Suprapubic skin (tissue), 4 donors: ENCODE data around the gene TMPO. TPM values are rescaled to one million over a fixed set of nuclear protein-coding genes. Genes with fewer than 3 reads are reported as not detected.

Source experiments
- DNase-seq, 2 donors: peaks; one replicate each; pipeline ENCODE4 v3.0.0-alpha.2; 2019; ENCODE audit warnings: low spot score in 2 of 2
- H3K27ac ChIP-seq: fragments of 200-600 bp; sonication (generic); one replicate; pipeline ENCODE4 v1.5.1; 2019
- H3K27me3 ChIP-seq: fragments of 200-600 bp; sonication (generic); one replicate; pipeline ENCODE4 v1.5.1; 2019
- H3K36me3 ChIP-seq: fragments of 200-600 bp; sonication (generic); one replicate; pipeline ENCODE4 v1.5.1; 2019
- H3K4me1 ChIP-seq: fragments of 200-600 bp; sonication (generic); one replicate; pipeline ENCODE4 v1.5.1; 2019
- H3K4me3 ChIP-seq: fragments of 200-600 bp; sonication (generic); one replicate; pipeline ENCODE4 v1.5.1; 2019; ENCODE audit warnings: mild to moderate bottlenecking
- H3K9me3 ChIP-seq: fragments of 200-600 bp; sonication (generic); one replicate; pipeline ENCODE4 v1.5.1; 2019
- CTCF ChIP-seq, 2 donors: fragments of 200-600 bp in 1 of 2; fragments of 450-650 bp in 1 of 2; sonication (generic) in 1 of 2; IDR thresholded peaks; one replicate each; pipeline ENCODE4 v1.5.1; 2016 to 2019; ENCODE audit warnings: antibody characterized with exemption in 2 of 2, mild to moderate bottlenecking in 1 of 2, moderate library complexity in 1 of 2
- EP300 ChIP-seq: sonication (generic); formaldehyde crosslinking; IDR thresholded peaks from one replicate; pipeline ENCODE4 v1.6.1; 2017; ENCODE audit warnings: antibody characterized with exemption
- POLR2A ChIP-seq, 2 donors: fragments of 450-650 bp; IDR thresholded peaks; one replicate each; pipeline ENCODE4 v1.6.1; 2017; ENCODE audit warnings: antibody characterized with exemption in 2 of 2, mild to moderate bottlenecking in 2 of 2, moderate library complexity in 2 of 2
- POLR2AphosphoS5 ChIP-seq, 3 donors: sonication (generic); formaldehyde crosslinking; IDR thresholded peaks; one replicate each; pipeline ENCODE4 v1.6.1; 2017; ENCODE audit warnings: antibody characterized with exemption in 3 of 3
- WGBS: methylation state at CpG from one replicate; pipeline ENCODE4 v1.1.5; 2018; 5-methylcytosine and 5-hydroxymethylcytosine counted together
- total RNA-seq, 4 donors: library from RNA; depleted of rRNA; stranded (reverse); fragments of >200 nt; gene quantifications; one replicate each; pipeline ENCODE4 v1.1.0, GENCODE V29; 2016

TMPO gene
- total RNA-seq, 4 donors from 2014 or later, result 45.7 to 66.5 (median 51.0) TPM

- H3K36me3 ChIP-seq, result no peaks in the 10 kb centered on the region
- no peak for TF ChIP-seq CTCF (IDR thresholded peaks at IDR 0.05)
- TF ChIP-seq POLR2A (IDR thresholded peaks at IDR 0.05), result no peak
- TF ChIP-seq POLR2AphosphoS5 (IDR thresholded peaks at IDR 0.05), result no peak
- TF ChIP-seq EP300, result no peak
- H3K27me3 ChIP-seq, result no peaks in the 10 kb centered on the region
- H3K27ac ChIP-seq, result no peak overlapping the region
- 89% methylated on average over 3 of the region's 3 CpGs for WGBS
- DNase-seq, result no peak
- no peak overlapping the region for H3K4me3 ChIP-seq
- no peaks in the 10 kb centered on the region for H3K9me3 ChIP-seq
- H3K4me1 ChIP-seq, result no peaks in the 10 kb centered on the region
Measured at GRCh38 chr12:98579835-98580234, 64.4 kb downstream of the TMPO start.

- no peak for DNase-seq
- Histone ChIP-seq H3K4me3 (no peak overlapping the region), H3K27me3 (no peaks in the 10 kb centered on the region), H3K4me1 (no peaks in the 10 kb centered on the region), H3K27ac (no peak overlapping the region), H3K9me3 (no peaks in the 10 kb centered on the region), H3K36me3 (no peaks in the 10 kb centered on the region)
- WGBS, result 90% methylated on average over 5 of the region's 5 CpGs
- TF ChIP-seq POLR2A (IDR thresholded peaks at IDR 0.05) (no peak), EP300 (no peak), POLR2AphosphoS5 (IDR thresholded peaks at IDR 0.05) (no peak), CTCF (IDR thresholded peaks at IDR 0.05) (no peak)
Measured at GRCh38 chr12:98580695-98581094, 65.3 kb downstream of the TMPO start.

DNA sequence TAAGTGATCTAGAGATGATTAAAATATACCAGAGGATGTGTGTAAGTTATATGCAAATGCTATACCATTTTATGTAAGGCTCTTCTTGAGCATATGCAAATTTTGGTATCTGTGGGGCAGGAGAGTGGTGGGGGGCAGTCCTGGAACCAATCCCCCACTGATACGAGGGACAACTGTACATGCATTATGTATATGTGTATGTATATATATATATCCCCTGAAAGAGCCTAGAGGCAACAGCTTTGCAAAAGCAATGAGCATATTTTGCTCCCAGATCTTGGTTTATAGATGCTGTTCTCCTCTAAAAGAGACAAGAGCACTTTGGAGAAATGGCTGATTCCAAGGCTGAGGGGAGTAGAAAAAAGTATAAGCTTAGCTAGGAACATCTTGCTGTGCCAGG is 65.7 kb downstream of the TMPO start:
- Histone ChIP-seq H3K4me1 (no peaks in the 10 kb centered on the region), H3K9me3 (no peaks in the 10 kb centered on the region), H3K36me3 (no peaks in the 10 kb centered on the region), H3K27me3 (no peaks in the 10 kb centered on the region), H3K4me3 (no peak overlapping the region), H3K27ac (no peak overlapping the region)
- no peak for TF ChIP-seq EP300
- TF ChIP-seq POLR2AphosphoS5 (IDR thresholded peaks at IDR 0.05), result no peak
- no peak for TF ChIP-seq CTCF (IDR thresholded peaks at IDR 0.05)
- TF ChIP-seq POLR2A (IDR thresholded peaks at IDR 0.05), result no peak
- 74% methylated on average over 1 of the region's 1 CpG for WGBS
- no peak for DNase-seq

- 90% methylated on average over 6 of the region's 6 CpGs for WGBS
- Histone ChIP-seq H3K4me1 (no peaks in the 10 kb centered on the region), H3K27ac (no peak overlapping the region), H3K27me3 (no peaks in the 10 kb centered on the region), H3K36me3 (no peaks in the 10 kb centered on the region), H3K9me3 (no peaks in the 10 kb centered on the region), H3K4me3 (no peak overlapping the region)
- DNase-seq, result no peak
- TF ChIP-seq POLR2AphosphoS5 (IDR thresholded peaks at IDR 0.05), result no peak
- TF ChIP-seq CTCF (IDR thresholded peaks at IDR 0.05), result no peak
- TF ChIP-seq EP300, result no peak
- no peak for TF ChIP-seq POLR2A (IDR thresholded peaks at IDR 0.05)
Measured at GRCh38 chr12:98582093-98582492, 66.7 kb downstream of the TMPO start.

DNA sequence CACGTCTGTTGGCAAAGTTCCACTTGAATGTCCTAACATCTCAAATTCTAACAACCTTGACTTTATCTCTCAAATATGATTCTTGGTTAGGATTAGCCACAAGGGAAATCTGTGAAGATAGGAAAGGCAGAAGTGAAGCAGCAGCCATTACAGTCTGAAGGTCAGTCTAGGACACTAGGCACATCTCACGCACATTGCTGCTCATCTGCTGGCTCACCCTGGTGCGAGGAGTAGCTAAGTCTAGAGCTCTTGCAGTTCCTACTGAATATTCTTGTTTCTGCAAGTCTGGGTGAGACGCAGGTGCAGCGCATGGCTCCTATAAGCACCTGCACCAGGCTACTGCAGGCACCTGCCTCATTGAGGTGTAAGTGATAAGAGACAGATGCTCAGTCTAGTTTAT is 71.7 kb downstream of the TMPO start:
- Histone ChIP-seq H3K4me1 (no peaks in the 10 kb centered on the region), H3K4me3 (no peak overlapping the region), H3K9me3 (no peaks in the 10 kb centered on the region), H3K27me3 (no peaks in the 10 kb centered on the region), H3K36me3 (no peaks in the 10 kb centered on the region), H3K27ac (no peak overlapping the region)
- TF ChIP-seq EP300 (no peak), POLR2A (IDR thresholded peaks at IDR 0.05) (no peak), CTCF (IDR thresholded peaks at IDR 0.05) (no peak), POLR2AphosphoS5 (IDR thresholded peaks at IDR 0.05) (no peak)
- DNase-seq, result no peak
- 86% methylated on average over 4 of the region's 5 CpGs for WGBS
